Liver (tissue), 9 donors: ENCODE measurements around the gene ATPAF1. TPM values are rescaled to one million over a fixed set of nuclear protein-coding genes. Genes with fewer than 3 reads are reported as not detected.

Experiments
- DNase-seq: peaks from one replicate; pipeline ENCODE4 v3.0.0-alpha.2; 2017; ENCODE audit warnings: low spot score
- H3K27ac ChIP-seq, 2 donors: one replicate each; pipeline ENCODE4 v1.7.0; 2013; ENCODE audit warnings: inconsistent platforms in 2 of 2, low read length in 2 of 2, control low read depth in 1 of 2, low read depth in 1 of 2, mild to moderate bottlenecking in 1 of 2
- H3K27me3 ChIP-seq, 4 donors: one replicate each; pipeline versions ENCODE4 v1.6.1 to v1.7.0; 2013; ENCODE audit warnings: low read length in 3 of 4, inconsistent platforms in 1 of 4, mild to moderate bottlenecking in 1 of 4, moderate library complexity in 1 of 4; ENCODE audit not compliant: control insufficient read depth in 4 of 4, insufficient read depth in 4 of 4
- H3K36me3 ChIP-seq, 4 donors: one replicate each; pipeline versions ENCODE4 v1.6.1 to v1.7.0; 2013; ENCODE audit warnings: low read length in 3 of 4, mild to moderate bottlenecking in 3 of 4, low read depth in 1 of 4, moderate library complexity in 1 of 4; ENCODE audit not compliant: control insufficient read depth in 4 of 4, insufficient read depth in 3 of 4
- H3K4me1 ChIP-seq, 4 donors: one replicate each; pipeline versions ENCODE4 v1.6.1 to v1.7.0; 2013; ENCODE audit warnings: low read length in 3 of 4, mild to moderate bottlenecking in 3 of 4, moderate library complexity in 1 of 4; ENCODE audit not compliant: control insufficient read depth in 4 of 4, insufficient read depth in 4 of 4
- H3K4me3 ChIP-seq, 3 donors: one replicate each; pipeline versions ENCODE4 v1.6.1 to v1.7.0; 2013; ENCODE audit warnings: low read length in 3 of 3, control low read depth in 1 of 3, low read depth in 1 of 3, mild to moderate bottlenecking in 1 of 3
- H3K9ac ChIP-seq, 2 donors: one replicate each; pipeline ENCODE4 v1.7.0; 2013; ENCODE audit warnings: low read length in 2 of 2, mild to moderate bottlenecking in 2 of 2, moderate library complexity in 2 of 2, control low read depth in 1 of 2, low read depth in 1 of 2
- H3K9me3 ChIP-seq, 4 donors: one replicate each; pipeline versions ENCODE4 v1.6.1 to v1.7.0; 2013; ENCODE audit warnings: low read length in 3 of 4; ENCODE audit not compliant: control insufficient read depth in 4 of 4
- FOXA1 ChIP-seq: IDR thresholded peaks from 2 replicates; pipeline ENCODE4 v1.6.1; 2016; ENCODE audit warnings: antibody characterized with exemption
- FOXA2 ChIP-seq: IDR thresholded peaks from 2 replicates; pipeline ENCODE4 v1.6.1; 2016; ENCODE audit warnings: antibody characterized with exemption
- GABPA ChIP-seq, 2 donors: IDR thresholded peaks in 1 of 2; conservative IDR thresholded peaks in 1 of 2; 2 replicates each; pipeline ENCODE4 v1.6.1; 2016; ENCODE audit warnings: antibody characterized with exemption in 2 of 2, mild to moderate bottlenecking in 1 of 2, moderate library complexity in 1 of 2
- HNF4A ChIP-seq, 2 donors: conservative IDR thresholded peaks; 2 replicates each; pipeline ENCODE4 v1.6.1; 2016; ENCODE audit warnings: antibody characterized with exemption in 2 of 2, mild to moderate bottlenecking in 2 of 2
- HNF4G ChIP-seq: IDR thresholded peaks from 2 replicates; pipeline ENCODE4 v1.6.1; 2016; ENCODE audit warnings: antibody characterized with exemption
- JUND ChIP-seq, 2 donors: IDR thresholded peaks; 2 replicates each; pipeline ENCODE4 v1.6.1; 2016; ENCODE audit warnings: antibody characterized with exemption in 2 of 2
- NR2F2 ChIP-seq: IDR thresholded peaks from 2 replicates; pipeline ENCODE4 v1.6.1; 2016; ENCODE audit warnings: antibody characterized with exemption
- RXRA ChIP-seq, 2 donors: IDR thresholded peaks; 2 replicates each; pipeline ENCODE4 v1.6.1; 2017 to 2018; ENCODE audit warnings: antibody characterized with exemption in 2 of 2, mild to moderate bottlenecking in 1 of 2
- SP1 ChIP-seq: IDR thresholded peaks from 2 replicates; pipeline ENCODE4 v1.6.1; 2018; ENCODE audit warnings: antibody characterized with exemption, mild to moderate bottlenecking
- TAF1 ChIP-seq: conservative IDR thresholded peaks from 2 replicates; pipeline ENCODE4 v1.6.1; 2016; ENCODE audit warnings: antibody characterized with exemption, mild to moderate bottlenecking
- YY1 ChIP-seq: IDR thresholded peaks from 2 replicates; pipeline ENCODE4 v1.6.1; 2016; ENCODE audit warnings: antibody characterized with exemption, mild to moderate bottlenecking
- WGBS: extraction: QIAGEN DNeasy Blood & Tissue Kit; methylation state at CpG from one replicate; pipeline ENCODE4 v1.1.7; 2013; 5-methylcytosine and 5-hydroxymethylcytosine counted together
- polyA plus RNA-seq, 2 donors: library from polyadenylated mRNA; stranded (reverse) in 1 of 2; unstranded in 1 of 2; fragments of 200-250 nt in 1 of 2; fragments of >200 nt in 1 of 2; fragmentation: Nextera tagmentation in 1 of 2; extraction: Ambion mirVana in 1 of 2; gene quantifications; one replicate each; pipeline versions ENCODE4 v1.2.1 to v1.2.3, GENCODE V29; 2013 to 2015
- total RNA-seq, 2 donors: library from RNA; depleted of rRNA; stranded (reverse); fragments of >200 nt; gene quantifications; one replicate each; pipeline ENCODE4 v1.2.3, GENCODE V29; 2014
- TF ChIP-seq, protein P1 (sequence below): fragments of 150-350 bp; IDR thresholded peaks from 2 replicates; pipeline ENCODE4 v1.5.1; 2017; ENCODE audit warnings: improper control_type of control experiment, low read depth, low read length; ENCODE audit not compliant: missing input control
- TF ChIP-seq, protein P2 (sequence below): IDR thresholded peaks from 2 replicates; pipeline ENCODE4 v1.6.1; 2016; ENCODE audit warnings: antibody characterized with exemption, mild to moderate bottlenecking
- TF ChIP-seq, protein P3 (sequence below): IDR thresholded peaks from 2 replicates; pipeline ENCODE4 v1.6.1; 2016; ENCODE audit warnings: antibody characterized with exemption
- donor health status: healthy.
- donor health status: healthy.
- donor health status: healthy.
- donor health status: healthy.
- donor health status: healthy.

The ATPAF1 gene
- total and polyA plus RNA-seq, 4 donors: 35.3 to 54.1 (median 37.0) TPM

DNA sequence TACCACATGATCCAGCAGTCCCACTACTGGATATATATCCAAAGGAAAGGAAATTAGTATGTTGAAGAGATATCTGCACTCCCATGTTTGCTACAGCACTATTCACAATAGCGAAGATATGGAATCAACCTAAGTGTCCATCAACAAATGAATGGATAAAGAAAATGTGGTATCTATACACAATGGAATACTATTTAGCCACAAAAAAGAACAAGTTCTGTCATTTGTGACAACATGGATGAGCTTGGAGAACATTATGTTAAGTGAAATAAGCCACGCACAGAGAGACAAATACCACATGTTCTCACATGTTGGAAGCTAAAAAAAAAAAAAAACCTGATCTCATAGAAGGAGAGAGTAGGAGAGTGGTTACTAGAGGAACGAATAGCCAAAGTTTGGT is 17.7 kb downstream of the ATPAF1 start:
- no peak overlapping the region for H3K4me3 ChIP-seq
- no peaks in the 10 kb centered on the region for H3K4me1 ChIP-seq
- no peak overlapping the region for H3K27ac ChIP-seq
- WGBS: 98% methylated on average over 3 of the region's 3 CpGs
- TF ChIP-seq, protein P1, sequence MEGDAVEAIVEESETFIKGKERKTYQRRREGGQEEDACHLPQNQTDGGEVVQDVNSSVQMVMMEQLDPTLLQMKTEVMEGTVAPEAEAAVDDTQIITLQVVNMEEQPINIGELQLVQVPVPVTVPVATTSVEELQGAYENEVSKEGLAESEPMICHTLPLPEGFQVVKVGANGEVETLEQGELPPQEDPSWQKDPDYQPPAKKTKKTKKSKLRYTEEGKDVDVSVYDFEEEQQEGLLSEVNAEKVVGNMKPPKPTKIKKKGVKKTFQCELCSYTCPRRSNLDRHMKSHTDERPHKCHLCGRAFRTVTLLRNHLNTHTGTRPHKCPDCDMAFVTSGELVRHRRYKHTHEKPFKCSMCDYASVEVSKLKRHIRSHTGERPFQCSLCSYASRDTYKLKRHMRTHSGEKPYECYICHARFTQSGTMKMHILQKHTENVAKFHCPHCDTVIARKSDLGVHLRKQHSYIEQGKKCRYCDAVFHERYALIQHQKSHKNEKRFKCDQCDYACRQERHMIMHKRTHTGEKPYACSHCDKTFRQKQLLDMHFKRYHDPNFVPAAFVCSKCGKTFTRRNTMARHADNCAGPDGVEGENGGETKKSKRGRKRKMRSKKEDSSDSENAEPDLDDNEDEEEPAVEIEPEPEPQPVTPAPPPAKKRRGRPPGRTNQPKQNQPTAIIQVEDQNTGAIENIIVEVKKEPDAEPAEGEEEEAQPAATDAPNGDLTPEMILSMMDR: no peak
- TF ChIP-seq NR2F2 (no peak), HNF4G (no peak), FOXA1 (no peak)
- TF ChIP-seq, protein P2, sequence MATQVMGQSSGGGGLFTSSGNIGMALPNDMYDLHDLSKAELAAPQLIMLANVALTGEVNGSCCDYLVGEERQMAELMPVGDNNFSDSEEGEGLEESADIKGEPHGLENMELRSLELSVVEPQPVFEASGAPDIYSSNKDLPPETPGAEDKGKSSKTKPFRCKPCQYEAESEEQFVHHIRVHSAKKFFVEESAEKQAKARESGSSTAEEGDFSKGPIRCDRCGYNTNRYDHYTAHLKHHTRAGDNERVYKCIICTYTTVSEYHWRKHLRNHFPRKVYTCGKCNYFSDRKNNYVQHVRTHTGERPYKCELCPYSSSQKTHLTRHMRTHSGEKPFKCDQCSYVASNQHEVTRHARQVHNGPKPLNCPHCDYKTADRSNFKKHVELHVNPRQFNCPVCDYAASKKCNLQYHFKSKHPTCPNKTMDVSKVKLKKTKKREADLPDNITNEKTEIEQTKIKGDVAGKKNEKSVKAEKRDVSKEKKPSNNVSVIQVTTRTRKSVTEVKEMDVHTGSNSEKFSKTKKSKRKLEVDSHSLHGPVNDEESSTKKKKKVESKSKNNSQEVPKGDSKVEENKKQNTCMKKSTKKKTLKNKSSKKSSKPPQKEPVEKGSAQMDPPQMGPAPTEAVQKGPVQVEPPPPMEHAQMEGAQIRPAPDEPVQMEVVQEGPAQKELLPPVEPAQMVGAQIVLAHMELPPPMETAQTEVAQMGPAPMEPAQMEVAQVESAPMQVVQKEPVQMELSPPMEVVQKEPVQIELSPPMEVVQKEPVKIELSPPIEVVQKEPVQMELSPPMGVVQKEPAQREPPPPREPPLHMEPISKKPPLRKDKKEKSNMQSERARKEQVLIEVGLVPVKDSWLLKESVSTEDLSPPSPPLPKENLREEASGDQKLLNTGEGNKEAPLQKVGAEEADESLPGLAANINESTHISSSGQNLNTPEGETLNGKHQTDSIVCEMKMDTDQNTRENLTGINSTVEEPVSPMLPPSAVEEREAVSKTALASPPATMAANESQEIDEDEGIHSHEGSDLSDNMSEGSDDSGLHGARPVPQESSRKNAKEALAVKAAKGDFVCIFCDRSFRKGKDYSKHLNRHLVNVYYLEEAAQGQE: no peak
- no peaks in the 10 kb centered on the region for H3K27me3 ChIP-seq
- H3K9ac ChIP-seq: no peak overlapping the region
- no peaks in the 10 kb centered on the region for H3K9me3 ChIP-seq
- peaks cover 0 to 30% (median 26%) of the 10 kb centered on the region in 4 donors for H3K36me3 ChIP-seq
- no peak for DNase-seq

DNA sequence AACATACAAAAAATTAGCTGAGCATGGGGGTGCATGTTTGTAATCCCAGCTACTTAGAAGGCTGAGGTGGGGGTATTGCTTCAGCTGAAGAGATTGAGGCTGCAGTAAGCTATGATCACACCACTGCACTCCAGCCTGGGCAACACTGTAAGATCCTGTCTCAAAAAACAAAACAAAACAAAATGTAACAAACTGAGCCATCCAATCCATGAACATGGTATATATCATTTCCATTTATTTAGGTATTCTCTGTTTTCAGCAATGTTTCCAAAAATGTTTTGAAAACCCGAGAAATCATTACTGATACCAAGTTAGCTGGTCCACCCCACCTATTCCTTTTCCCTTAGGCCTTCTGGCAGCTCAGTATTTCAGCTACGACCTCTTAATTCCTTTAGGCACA is 18.4 kb downstream of the ATPAF1 start:
- H3K36me3 ChIP-seq: peaks cover 0 to 26% (median 22%) of the 10 kb centered on the region in 4 donors
- H3K9ac ChIP-seq: no peak overlapping the region
- no peak for TF ChIP-seq FOXA1
- TF ChIP-seq JUND (IDR thresholded peaks at IDR 0.05): no peak
- no peak for TF ChIP-seq SP1
- TF ChIP-seq RXRA (IDR thresholded peaks at IDR 0.05): no peak
- TF ChIP-seq HNF4G: no peak
- no peak for TF ChIP-seq FOXA2
- no peak for TF ChIP-seq YY1
- TF ChIP-seq GABPA (IDR thresholded peaks at IDR 0.05 in 1 of 2, conservative IDR thresholded peaks at IDR 0.05 in 1 of 2): no peak
- H3K27ac ChIP-seq: no peak overlapping the region
- 100% methylated on average over 2 of the region's 2 CpGs for WGBS
- H3K4me3 ChIP-seq: no peak overlapping the region
- no peaks in the 10 kb centered on the region for H3K27me3 ChIP-seq
- H3K4me1 ChIP-seq: no peaks in the 10 kb centered on the region
- H3K9me3 ChIP-seq: no peaks in the 10 kb centered on the region
- DNase-seq: no peak

DNA sequence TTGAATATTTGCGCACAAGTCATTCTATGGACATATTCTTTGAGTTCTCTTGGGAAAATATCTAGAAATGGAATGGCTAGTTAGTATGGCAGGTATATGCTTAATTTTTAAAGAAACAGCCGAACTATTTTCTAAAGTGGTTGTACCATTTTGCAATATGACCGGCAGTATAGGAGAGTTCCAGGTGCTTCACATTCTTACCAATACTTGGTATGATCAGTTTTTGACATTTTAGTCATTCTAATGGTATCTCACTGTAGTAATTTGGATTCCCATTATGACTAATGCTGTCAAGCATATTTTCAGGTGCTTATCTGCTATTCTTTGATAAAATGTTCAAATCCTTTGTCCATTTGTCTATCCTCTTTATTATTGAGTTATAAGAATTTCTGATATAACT is 20.6 kb downstream of the ATPAF1 start:
- Histone ChIP-seq H3K27ac (no peak overlapping the region), H3K4me1 (peaks cover 0 to 7% (median 0%) of the 10 kb centered on the region in 4 donors), H3K27me3 (no peaks in the 10 kb centered on the region), H3K36me3 (peaks cover 0 to 19% (median 11%) of the 10 kb centered on the region in 4 donors), H3K9ac (no peak overlapping the region), H3K4me3 (no peak overlapping the region), H3K9me3 (no peaks in the 10 kb centered on the region)
- TF ChIP-seq, protein P2: no peak
- TF ChIP-seq HNF4G (no peak), HNF4A (conservative IDR thresholded peaks at IDR 0.05) (no peak), NR2F2 (no peak), YY1 (no peak), JUND (IDR thresholded peaks at IDR 0.05) (no peak), RXRA (IDR thresholded peaks at IDR 0.05) (no peak), TAF1 (no peak), FOXA2 (no peak)
- TF ChIP-seq, protein P3, sequence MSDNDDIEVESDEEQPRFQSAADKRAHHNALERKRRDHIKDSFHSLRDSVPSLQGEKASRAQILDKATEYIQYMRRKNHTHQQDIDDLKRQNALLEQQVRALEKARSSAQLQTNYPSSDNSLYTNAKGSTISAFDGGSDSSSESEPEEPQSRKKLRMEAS: no peak
- WGBS: 97% methylated on average over 3 of the region's 3 CpGs
- DNase-seq: no peak
